GM18867 (cell line): ENCODE data around the gene UCKL1.
"Not testable (repeated sequence)": the region's sequence is repeated elsewhere in the genome, so short reads cannot be mapped to it uniquely, and the experiment has no call there.

Experiments used
- ATAC-seq: cut with Tn5 transposase; IDR thresholded peaks from one replicate; pipeline ENCODE4 v1.9.1; 2021; ENCODE audit warnings: mild to moderate bottlenecking, moderate library complexity; ENCODE audit not compliant: unreplicated experiment

UCKL1 gene

DNA sequence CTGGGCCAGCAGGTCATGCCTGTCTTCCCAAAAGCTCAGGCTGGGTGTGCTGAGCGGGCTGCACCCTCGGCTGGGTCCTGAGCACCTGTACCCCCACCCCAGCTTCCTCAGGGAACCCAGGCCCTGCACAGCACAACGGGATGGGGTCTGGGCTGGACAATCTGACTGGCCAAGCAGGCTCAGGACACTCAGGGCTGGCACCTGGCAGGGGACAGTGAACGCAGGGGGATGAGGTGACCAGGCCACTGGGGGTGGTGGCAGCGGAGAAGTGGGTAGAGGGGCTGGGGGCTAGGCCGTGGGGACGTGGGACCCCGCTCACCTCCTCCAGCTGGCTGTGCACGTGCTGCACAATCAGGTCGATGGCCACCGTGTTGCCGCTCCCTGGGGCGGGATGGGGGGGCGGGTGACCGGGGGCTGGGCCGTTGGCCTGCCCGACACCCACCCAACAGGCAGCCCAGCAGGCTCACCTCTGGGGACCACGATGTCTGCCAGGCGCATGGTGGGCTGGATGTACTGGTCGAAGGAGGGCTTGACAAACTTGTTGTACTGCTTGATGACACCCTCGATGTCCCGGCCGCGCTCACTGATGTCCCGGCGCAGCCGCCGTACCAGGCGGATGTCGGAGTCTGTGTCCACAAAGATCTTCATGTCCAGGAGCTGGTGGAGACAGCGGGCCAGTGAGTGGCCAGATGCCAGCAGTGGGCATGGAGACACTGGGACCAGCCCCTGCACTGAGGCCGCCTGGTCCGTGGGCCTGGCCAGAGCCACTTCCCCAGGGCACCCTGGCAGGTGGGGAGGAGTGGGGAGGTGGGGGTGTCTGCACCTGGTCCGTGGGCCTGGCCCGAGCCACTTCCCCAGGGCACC lies 11.9 kb downstream of the UCKL1 start:
- ATAC-seq = no peak

DNA sequence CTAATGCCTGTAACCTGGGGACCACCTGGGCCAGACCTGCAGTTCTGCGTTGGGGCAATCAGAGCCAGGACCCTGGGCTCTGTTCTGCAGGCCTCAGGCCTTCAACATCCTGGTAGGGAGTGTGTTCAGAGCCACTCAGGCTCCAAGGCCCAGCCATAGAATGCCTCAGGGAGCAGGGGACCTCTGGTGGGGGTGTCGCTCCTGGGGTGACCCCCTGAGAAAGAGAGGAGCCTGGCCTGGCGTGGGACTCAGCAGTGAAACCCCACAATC lies 12.5 kb downstream of the UCKL1 start:
- no peak for ATAC-seq

DNA sequence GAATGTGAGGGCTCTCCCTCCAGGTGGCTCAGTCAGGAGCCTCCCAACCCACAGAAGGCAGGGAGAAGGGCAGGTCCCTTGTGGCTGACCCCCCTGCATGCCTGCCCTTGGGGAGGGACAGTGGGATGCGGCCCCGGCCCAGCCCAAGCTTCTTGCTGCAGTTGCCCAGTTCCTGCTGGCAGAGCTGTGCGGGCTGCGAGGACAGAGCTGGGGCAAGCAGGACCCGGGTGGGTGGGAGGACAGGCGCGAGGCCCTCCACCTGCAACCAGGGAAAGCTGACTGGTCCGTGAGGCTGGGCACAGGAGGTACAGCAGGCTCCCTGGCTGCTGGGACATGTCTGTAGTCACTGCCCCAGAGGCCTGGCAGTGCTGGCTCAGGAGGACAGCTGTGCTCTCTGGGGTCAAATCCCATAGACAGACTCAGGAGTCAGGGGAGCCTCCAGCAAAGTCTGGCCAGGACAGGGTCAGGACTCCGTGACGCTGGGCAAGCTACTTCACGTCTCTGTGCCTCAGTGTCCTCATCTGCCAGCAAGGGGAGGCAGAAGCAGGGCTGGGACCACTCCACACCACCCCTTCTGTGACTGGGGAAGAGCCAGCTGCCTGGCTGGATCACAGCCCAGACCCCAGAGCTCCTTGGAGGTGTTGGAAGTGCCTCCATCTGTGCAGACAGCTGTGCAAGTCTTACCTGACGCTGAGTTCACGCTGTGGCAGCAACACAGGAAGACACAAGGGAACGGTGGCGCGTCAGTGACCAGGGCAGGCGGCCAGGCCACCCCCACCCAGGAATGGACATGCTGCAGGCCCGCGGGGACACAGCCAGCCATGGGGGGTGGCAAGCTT lies 13.0 kb downstream of the UCKL1 start:
- ATAC-seq = no peak

DNA sequence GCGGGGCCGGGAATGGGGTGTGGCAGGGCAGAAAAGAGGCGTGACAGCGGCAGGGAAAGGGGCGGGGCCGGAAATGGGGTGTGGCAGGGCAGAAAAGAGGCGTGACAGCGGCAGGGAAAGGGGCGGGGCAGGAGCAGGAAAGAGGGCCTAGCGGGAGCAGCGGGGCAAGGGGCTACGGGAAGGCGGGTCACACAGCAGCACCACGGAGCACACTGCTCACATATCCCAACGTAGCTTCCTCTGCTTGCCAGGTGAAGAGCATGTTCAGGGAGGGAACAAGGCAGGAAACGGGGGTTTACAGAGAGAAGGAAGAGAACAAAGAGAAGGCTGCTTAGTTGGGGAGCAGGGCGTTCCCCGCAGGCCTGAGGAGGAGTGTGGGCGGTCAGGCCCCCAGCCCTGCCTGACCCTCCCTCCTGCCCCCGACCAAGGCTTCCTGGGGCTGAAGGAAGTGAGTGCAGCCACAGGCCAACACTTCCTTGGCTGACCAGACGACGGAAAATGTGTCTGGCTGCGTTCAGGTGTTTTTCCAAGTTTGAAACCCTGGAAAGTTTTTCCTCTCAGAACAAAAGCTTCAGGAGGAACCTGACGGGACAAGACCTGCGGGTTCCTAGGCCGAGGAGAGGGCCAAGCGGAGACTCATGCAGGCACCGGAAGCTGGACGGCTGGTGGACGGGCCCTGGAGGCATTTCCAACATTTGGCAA lies 13.8 kb downstream of the UCKL1 start:
- no peak for ATAC-seq

DNA sequence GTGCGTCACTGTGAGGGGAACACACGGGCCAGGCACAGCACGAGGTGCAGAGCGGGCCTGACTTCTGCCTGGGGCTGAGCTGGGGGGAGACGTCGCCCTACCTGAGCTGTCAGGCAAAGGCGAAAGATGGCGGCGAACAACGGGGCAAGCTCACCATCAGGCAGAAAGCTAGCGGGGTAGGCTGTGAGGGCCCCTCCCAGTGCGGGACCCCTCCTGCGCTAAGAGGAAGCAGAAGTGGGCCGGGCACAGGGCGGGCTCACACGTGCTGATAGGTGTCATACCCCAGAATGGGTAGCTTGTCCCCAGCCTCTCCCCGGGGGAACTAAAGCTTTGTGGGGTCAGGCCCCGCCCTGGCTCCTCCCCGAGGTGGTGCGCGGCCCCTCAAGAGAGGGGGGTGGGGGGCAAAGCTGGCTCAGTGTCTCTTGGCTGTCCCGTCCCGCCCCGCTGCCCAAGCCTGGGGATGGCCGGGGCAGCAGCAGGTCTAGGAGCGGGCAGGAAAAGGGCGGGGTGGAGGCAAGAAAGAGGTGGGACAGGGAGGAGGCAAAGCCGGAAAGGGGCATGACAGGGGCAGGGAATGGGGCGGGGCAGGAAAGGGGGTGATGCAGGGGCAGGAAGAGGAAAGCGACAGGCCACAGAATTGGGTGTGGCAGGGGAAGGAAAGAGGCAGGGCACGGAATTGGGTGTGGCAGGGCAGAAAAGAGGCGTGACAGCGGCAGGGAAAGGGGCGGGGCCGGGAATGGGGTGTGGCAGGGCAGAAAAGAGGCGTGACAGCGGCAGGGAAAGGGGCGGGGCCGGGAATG lies 14.7 kb downstream of the UCKL1 start:
- ATAC-seq = no peak

DNA sequence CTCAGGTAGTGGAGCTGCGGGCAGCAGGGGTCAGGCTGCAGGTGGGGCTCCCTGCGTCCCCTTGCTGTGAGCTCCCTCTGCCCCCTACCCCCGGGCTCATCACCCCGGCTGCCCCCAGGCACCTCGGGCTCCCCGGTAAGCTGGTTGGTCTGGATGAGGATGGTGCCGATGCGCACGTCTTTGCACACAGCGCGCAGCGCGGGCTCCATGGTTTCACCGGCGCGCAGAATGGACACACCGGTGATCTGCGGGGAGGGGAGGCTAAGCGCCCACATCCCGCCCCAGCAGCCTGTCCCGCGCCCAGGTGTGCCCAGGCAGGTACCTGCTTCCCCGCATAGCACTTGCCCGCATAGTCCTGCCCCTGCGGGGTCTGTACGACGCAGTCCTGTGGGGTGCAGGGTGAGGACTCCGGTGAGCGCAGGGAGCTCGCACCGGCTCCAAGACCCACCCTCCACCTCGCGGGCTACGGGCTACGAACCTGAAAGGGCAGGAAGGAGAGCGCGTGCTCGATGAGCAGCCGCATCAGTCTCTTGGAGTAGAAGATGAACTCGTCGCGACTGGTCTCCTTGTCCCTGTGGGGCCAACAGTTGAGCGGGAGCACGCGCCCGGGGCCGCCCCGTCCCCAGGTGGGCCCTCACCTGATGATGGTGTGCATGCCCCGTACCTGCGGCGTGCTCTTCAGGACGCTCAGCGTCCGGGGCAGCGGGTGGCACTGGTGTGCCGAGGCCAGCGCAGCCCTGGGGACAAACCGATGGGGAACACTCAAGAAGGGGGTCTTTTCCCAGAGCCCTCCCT lies 15.5 kb downstream of the UCKL1 start:
- no peak for ATAC-seq

DNA sequence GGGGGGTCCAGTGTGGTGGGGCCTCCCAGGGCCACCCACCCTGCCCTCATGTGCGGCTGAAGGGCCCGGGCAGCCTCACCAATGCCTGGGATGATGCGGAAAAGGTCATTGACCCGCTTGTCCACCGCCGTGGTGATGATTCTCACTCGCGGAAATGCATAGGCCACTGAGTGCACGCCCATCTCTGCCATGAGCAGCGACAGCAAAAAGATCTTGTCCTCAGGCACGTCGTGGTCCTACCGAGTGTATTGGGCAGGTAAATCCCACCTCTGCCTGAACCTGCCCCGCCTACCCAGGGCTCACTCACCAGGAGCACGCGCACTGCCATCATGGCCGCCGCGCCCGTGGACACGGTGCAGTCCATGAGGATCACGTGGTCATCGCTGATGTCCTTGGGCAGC lies 16.1 kb downstream of the UCKL1 start:
- ATAC-seq = no peak

DNA sequence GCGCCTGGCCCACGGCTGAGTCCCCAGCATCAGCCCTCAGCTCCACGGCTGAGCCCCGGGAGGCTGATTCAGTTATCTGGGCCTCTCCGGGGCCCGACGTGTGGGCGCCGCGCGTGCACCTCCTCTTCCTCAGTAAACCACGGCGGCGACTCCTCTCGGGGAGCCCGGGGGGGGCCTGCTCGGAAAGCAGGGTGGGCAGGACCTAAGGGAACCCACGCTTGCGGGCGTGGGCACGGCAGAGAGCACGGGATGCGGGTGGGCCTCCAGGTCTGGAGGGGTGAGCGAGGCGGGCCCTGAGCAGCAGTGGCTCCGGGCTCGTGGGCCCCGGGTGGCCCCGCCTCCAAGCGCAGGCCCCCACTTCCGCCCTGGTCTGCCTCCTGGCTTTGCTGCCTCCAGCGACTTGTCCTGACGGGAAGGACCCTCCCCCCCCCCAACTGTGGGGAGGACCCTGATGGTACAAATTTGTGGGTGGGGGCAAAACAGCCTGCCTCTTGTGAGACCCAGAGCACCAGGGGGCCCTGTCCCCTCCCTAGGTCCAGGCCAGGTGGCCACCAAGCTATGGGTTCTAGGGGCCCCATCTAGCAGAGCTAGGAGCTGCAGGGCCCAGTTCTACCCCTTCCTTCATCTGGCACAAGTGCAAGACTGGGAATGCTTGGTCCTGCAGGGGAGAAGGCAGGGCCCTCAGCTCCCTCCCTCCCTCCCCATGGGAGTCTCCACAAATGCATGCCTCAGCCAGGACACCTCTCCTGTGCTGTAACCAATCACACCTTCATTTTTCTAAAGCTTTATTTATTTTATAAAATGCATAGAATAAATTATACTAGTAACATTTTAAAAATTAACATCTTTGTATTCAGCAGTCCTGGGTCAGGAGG lies 16.9 kb downstream of the UCKL1 start:
- ATAC-seq = no peak

DNA sequence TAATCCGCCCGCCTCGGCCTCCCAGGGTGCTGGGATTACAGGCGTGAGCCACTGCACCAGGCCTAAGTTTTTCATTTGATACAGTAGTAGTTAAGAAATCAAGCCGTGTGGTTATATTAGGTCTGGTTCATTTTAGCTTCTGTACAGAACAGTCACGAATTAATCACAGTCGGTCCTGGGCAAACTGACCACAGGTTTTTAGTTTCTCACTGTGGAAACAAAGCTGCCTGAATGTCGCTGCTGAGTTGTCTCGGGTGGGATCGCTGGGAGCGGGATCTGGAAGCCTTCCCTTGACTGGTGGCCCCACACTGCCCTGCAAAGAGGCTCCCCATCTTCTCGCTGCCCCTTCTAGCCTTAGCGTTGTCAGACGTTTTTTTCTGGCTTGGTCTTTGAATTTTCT lies 18.6 kb downstream of the UCKL1 start:
- ATAC-seq = no peak

DNA sequence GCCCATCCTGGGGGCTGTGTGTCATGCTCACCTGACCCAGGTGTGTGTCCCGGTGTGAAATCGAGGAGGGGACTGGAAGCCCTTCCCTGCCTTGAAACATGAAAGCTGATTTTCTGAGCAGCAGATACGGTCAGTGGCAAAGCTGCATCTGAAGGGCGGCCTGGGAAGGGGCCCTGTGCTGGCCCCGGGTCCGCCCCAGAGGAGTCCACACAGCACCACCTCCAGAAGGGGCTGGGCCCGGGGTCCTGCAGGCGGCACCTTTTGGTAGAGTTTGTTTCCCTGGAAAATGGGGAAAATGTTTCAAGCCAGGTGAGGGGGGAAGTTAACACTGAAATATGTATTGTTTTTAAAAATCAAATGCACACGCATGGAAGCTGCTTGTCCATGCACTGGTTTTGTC lies 20.8 kb downstream of the UCKL1 start:
- ATAC-seq = no peak

DNA sequence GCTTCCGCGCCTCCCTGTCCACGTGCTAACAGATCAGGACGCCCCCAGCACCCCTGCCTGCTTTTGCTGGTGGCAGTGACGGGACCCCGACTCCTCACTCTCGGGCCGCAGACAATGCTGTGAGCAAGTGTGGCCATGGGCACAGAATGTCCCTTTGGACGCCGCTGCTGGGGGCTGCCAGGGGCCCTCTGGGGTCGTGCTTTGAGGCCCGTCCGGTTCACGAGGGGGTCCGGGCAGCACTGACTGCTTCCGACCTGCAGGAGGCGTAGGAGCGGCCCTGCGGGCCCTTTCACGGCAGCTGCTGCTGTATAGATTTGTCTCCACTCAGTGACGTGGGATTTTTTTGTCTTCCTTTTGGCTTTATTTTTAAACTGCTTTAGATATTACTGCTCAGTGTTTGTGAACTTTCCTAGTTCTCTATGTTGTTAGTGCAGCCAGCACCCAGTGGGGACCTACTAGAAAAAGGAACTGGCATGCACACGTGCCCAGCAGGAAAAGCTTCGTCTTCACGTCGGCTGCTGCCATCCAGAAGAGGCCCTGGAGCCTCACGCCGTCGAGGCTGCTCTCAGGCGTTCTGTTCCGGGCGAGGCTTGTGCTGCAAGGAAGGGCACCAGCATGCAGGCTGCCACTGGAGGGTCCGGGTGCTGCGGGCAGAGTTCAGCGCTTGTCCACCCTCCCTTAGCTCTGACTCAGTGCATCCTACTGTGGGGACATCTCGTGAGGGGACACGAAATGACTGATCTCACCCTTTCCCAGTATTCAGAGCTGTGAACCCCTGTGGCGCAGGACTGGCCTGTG lies 21.7 kb downstream of the UCKL1 start:
- ATAC-seq = no peak

DNA sequence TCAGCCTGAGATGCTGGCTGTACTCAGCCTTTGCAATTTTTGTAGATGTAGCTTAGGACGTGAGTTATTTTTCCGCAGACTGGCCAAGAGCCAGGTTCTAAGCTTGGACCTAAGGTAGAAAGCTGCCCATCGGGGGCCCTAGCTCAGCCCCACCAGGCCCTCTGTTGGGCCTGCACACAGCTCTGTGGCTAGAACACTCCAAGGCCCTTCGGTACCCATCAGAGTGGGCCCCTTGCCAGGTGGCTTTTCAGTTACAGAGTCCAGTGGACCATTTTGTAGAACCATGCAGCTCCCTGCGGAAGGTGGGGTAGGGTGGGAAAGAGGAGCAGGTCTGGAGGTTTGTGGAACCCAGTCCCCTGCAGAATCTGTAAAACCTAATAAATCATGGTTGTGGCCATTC lies 22.6 kb downstream of the UCKL1 start:
- no peak for ATAC-seq

DNA sequence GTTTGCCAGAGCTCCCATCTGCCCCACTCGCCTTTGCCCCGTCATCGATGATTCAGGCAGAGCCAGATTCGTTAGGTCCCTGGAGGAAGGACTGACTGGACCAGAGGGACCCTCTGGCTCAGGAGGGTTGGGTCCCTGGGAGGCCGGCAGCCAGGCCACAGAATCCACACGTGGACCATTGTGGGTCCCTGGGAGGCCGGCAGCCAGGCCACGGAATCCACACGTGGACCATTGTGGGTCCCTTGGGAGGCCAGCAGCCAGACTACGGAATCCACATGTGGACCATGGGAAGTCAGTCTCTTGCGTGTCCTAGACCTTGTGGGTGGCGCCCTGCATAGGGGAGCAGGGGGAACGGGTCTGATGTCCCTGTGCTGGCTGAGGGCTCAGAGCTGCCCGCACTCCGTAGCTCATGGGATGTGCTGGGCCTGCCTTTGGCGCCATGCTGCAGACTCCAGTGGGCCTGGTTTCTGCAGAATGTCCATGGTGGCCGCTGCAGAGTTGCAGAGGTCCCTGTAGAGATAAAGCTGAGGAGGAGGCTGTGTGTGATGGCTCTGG lies 23.5 kb downstream of the UCKL1 start:
- no peak for ATAC-seq

DNA sequence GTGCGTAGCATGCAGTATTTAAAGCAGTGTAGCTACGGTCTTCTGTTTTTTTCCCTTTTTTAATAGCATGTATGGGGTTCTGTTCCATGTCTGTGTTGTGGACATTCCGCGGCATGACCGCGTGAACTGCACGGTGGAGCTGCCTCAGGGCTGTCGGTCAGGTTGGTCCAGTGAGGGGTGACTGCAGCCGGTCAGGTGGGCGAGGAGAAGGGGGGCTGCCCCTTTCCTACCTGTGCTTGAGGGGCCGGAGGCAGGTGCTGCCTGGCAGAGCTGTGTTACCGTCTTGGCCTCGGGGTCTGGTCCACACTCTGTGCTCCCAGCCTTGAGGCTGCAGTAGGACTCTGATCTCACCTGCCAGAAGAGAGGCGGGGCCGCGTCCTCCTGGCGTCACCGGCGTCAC lies 24.5 kb downstream of the UCKL1 start:
- no peak for ATAC-seq

DNA sequence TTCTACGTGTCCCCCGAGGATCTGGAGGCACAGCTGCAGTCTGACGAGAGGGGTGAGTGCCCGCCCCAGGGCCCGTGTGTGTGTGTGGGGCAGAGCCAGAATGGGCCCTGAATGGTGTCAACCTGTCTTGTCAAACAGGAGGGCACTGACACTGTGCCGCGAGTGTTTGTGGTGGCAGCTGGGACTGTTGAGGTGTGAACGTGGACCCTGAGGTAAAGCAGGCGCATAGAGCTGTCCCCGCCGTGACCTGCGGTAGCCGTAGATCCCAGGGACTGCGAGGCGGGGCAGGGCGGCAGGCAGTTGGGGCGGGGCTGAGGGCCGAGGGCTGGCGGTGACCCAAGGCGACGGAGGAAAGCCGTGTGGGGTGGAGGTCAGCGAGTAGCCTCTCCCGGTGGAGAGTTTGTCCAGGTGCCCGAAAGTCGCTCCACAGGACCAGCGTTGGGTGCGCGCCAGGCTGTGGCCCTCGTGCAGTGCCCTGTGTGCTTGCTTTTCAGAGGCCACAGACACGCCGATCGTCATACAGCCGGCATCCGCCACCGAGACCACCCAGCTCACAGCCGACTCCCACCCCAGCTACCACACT lies 25.2 kb downstream of the UCKL1 start:
- ATAC-seq = no peak

DNA sequence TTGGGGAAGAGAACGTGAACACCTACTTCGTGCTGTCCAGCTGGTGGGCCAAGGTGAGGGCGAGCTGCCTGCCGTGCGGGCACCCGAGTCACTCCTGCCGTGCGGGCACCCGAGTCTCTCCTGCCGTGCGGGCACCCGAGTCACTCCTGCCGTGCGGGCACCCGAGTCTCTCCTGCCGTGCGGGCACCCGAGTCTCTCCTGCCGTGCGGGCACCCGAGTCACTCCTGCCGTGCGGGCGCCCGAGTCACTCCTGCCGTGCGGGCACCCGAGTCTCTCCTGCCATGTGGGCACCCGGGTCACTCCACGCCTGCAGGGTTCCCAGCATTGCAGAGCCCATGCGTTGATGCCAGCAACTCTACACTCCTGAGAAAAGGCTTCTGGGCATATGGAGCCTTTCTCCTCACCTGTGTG lies 26.7 kb downstream of the UCKL1 start:
- not testable (repeated sequence) for ATAC-seq

DNA sequence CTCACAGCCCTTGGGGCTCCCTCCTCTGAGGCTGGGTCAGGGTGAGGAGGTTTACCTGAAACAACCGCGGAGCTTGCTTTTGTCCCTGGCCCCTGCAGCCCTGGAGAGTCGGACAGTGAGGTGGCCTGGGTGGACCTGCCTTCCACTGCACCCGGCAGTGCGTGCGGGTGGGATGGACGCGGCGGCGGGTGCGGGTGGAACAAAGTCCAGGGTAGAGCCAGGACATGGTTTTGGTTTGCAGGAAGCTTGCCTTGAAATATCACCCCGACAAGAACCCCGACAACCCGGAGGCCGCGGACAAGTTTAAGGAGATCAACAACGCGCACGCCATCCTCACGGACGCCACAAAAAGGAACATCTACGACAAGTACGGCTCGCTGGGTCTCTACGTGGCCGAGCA lies 27.1 kb downstream of the UCKL1 start:
- ATAC-seq = no peak

DNA sequence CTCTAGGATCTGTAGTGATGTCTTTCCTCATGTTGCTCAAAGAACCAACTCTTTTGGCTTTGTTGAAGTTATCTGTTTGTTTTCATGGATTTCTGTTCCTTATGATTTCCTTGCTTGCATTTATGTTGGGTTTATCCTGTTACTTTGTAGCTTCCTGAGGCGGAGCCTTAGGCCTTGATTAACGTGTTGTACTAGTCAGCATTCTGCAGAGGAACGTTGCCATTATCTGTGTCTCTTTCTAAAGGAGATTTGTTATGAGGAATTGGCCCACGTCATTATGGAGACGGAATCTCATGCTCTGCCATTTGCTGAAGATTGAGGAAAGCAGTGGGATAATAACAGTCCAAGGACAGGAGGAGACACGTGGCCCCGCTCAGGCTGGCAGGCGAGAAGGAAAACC lies 29.9 kb downstream of the UCKL1 start:
- no peak for ATAC-seq
